Loucy (cell line): ENCODE measurements around the gene ARHGAP25.

Experiments used
- H2AFZ ChIP-seq: fragments of 200-600 bp; sonication (generic); 2 replicates; pipeline ENCODE4 v1.6.0; 2016; ENCODE audit warnings: antibody characterized with exemption, mild to moderate bottlenecking, low read length, moderate library complexity
- H3F3A ChIP-seq: fragments of 200-600 bp; 2 replicates; pipeline ENCODE4 v1.6.0; 2016; ENCODE audit warnings: antibody characterized with exemption, low read depth, mild to moderate bottlenecking
- H3K27me3 ChIP-seq: fragments of 200-600 bp; sonication (generic); 2 replicates; pipeline ENCODE4 v1.6.1; 2014; ENCODE audit warnings: low read length, mild to moderate bottlenecking; ENCODE audit not compliant: insufficient read depth, poor library complexity, severe bottlenecking
- H3K36me3 ChIP-seq: fragments of 200-600 bp; sonication (generic); 2 replicates; pipeline ENCODE4 v1.6.1; 2016; ENCODE audit warnings: low read length; ENCODE audit not compliant: insufficient read depth
- H3K4me1 ChIP-seq: fragments of 200-600 bp; sonication (generic); 2 replicates; pipeline ENCODE4 v1.5.1; 2014; ENCODE audit warnings: low read length, mild to moderate bottlenecking; ENCODE audit not compliant: insufficient read depth, poor library complexity, severe bottlenecking
- H3K4me2 ChIP-seq: fragments of 200-600 bp; sonication (generic); 2 replicates; pipeline ENCODE4 v1.6.0; 2014; ENCODE audit warnings: antibody characterized with exemption, low read length, low read depth, mild to moderate bottlenecking; ENCODE audit not compliant: poor library complexity, severe bottlenecking
- H3K4me3 ChIP-seq: fragments of 200-600 bp; sonication (generic); 2 replicates; pipeline ENCODE4 v1.5.1; 2014; ENCODE audit warnings: low read length, mild to moderate bottlenecking, mixed read lengths; ENCODE audit not compliant: poor library complexity, severe bottlenecking
- H3K79me2 ChIP-seq: fragments of 200-600 bp; sonication (generic); 2 replicates; pipeline ENCODE4 v1.6.1; 2014; ENCODE audit warnings: low read length; ENCODE audit not compliant: insufficient read depth
- H3K9ac ChIP-seq: fragments of 200-600 bp; sonication (generic); 2 replicates; pipeline ENCODE4 v1.6.0; 2014; ENCODE audit warnings: mild to moderate bottlenecking, low read depth, low read length, moderate library complexity; ENCODE audit not compliant: poor library complexity, severe bottlenecking
- H3K9me2 ChIP-seq: fragments of 200-600 bp; sonication (generic); replicated peaks from 2 replicates; pipeline ENCODE4 v1.6.1; 2016; ENCODE audit warnings: low read depth, low read length, mixed read lengths
- H3K9me3 ChIP-seq: fragments of 200-600 bp; sonication (generic); 2 replicates; pipeline ENCODE4 v1.6.1; 2014; ENCODE audit warnings: mild to moderate bottlenecking, antibody characterized with exemption, low read length, low read depth; ENCODE audit not compliant: insufficient read depth
- H4K20me1 ChIP-seq: fragments of 200-600 bp; sonication (generic); 2 replicates; pipeline ENCODE4 v1.6.0; 2014; ENCODE audit warnings: antibody characterized with exemption, low read length, mild to moderate bottlenecking; ENCODE audit not compliant: insufficient read depth, poor library complexity, severe bottlenecking
- EZH2phosphoT487 ChIP-seq: fragments of 200-600 bp; IDR thresholded peaks from 2 replicates; pipeline ENCODE4 v1.6.1; 2018; ENCODE audit warnings: antibody characterized with exemption, mild to moderate bottlenecking, moderate library complexity, borderline replicate concordance
- TF ChIP-seq, protein P1 (sequence below): fragments of 200-600 bp; sonication (generic); conservative IDR thresholded peaks from 2 replicates; pipeline ENCODE4 v1.5.1; 2014; ENCODE audit warnings: mild to moderate bottlenecking, antibody characterized with exemption, low read length

The ARHGAP25 gene

DNA sequence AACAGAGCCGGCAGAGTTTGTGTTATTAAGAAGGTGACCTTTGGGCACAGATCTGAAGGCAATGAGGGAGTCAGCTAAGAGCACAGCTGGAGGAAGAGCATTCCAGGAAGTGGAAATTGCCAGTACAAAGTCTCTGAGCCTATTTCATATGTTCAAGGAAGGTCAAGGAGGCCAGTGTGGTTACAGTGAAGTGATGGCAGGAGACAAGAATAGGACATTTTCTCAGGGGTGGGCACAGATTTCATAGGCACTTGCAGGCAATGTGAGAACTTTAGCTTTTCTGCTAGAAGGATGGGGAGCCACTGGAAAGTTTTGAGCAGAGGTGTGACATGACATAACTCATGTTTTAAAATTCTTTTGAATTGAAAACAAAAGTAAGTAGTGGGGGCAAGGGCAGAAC lies 50.3 kb downstream of the ARHGAP25 start:
- Histone ChIP-seq H3K36me3 (peaks cover 85% of the 10 kb centered on the region; the same call in 1 of the 2 replicates), H3K79me2 (no peaks in the 10 kb centered on the region), H3K9ac (no peak overlapping the region), H3K4me2 (no peak overlapping the region), H3K9me3 (no peaks in the 10 kb centered on the region), H3K4me1 (peaks cover 11% of the 10 kb centered on the region), H3K27me3 (no peaks in the 10 kb centered on the region), H3F3A (no peaks in the 10 kb centered on the region), H3K9me2 (no peaks in the 10 kb centered on the region), H3K4me3 (no peak overlapping the region), H4K20me1 (no peaks in the 10 kb centered on the region), H2AFZ (no peak overlapping the region)
- TF ChIP-seq, protein P1, sequence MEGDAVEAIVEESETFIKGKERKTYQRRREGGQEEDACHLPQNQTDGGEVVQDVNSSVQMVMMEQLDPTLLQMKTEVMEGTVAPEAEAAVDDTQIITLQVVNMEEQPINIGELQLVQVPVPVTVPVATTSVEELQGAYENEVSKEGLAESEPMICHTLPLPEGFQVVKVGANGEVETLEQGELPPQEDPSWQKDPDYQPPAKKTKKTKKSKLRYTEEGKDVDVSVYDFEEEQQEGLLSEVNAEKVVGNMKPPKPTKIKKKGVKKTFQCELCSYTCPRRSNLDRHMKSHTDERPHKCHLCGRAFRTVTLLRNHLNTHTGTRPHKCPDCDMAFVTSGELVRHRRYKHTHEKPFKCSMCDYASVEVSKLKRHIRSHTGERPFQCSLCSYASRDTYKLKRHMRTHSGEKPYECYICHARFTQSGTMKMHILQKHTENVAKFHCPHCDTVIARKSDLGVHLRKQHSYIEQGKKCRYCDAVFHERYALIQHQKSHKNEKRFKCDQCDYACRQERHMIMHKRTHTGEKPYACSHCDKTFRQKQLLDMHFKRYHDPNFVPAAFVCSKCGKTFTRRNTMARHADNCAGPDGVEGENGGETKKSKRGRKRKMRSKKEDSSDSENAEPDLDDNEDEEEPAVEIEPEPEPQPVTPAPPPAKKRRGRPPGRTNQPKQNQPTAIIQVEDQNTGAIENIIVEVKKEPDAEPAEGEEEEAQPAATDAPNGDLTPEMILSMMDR, result no peak
- TF ChIP-seq EZH2phosphoT487, result no peak

DNA sequence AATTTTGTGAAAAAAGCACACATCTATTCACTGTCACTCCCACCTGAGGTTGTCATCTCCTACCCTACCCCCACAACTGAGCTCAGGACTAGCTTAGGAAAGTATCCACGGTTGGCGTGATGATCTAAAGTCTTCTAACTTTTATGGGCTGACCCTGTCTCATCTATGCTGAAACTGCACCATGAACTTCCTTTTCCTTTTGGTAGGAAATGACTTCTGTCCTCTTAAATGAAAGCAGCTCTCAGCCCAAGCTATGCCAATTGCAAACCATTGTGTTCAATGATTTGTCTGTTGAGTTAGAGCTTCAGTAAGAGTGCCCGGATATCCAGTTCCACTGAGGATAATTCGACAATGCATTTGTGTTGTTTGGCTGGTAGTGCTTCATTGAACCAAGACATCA lies 52.7 kb downstream of the ARHGAP25 start:
- no peak for TF ChIP-seq EZH2phosphoT487
- TF ChIP-seq, protein P1, result no peak
- Histone ChIP-seq H3K4me2 (no peak overlapping the region), H3K9me2 (no peaks in the 10 kb centered on the region), H3K79me2 (no peaks in the 10 kb centered on the region), H3K36me3 (peaks cover 71% of the 10 kb centered on the region; the same call in 1 of the 2 replicates), H2AFZ (no peak overlapping the region), H4K20me1 (no peaks in the 10 kb centered on the region), H3K27me3 (no peaks in the 10 kb centered on the region), H3K4me1 (peaks cover 11% of the 10 kb centered on the region), H3K9me3 (no peaks in the 10 kb centered on the region), H3K9ac (no peak overlapping the region), H3F3A (no peaks in the 10 kb centered on the region), H3K4me3 (no peak overlapping the region)

DNA sequence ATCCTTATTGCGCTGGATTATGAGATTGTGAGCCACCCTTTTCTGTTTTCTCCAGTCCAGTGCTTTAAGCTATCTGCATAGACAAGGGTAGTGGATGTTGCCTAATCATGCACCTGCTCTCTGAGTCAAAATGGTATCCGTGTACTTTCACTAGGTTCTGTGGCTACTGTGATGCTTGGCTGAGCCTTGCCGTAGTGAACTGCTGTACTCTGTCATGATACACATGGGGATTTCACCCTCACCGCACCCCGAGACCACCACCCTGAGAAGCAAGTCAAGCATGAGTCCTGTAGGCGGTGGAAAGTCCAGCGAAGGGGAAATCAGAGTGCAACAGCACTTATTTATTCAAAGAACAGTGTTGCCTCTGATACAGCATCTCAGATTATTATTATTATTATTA lies 55.0 kb downstream of the ARHGAP25 start:
- peaks cover 9% of the 10 kb centered on the region for H3K4me1 ChIP-seq
- no peak overlapping the region for H3K4me2 ChIP-seq

More for the DNA sequence above, 55.0 kb downstream of the ARHGAP25 start:
- Histone ChIP-seq H3K4me3 (no peak overlapping the region), H3K9me2 (no peaks in the 10 kb centered on the region), H3F3A (no peaks in the 10 kb centered on the region), H2AFZ (no peak overlapping the region), H4K20me1 (no peaks in the 10 kb centered on the region), H3K27me3 (no peaks in the 10 kb centered on the region), H3K9me3 (no peaks in the 10 kb centered on the region), H3K79me2 (no peaks in the 10 kb centered on the region), H3K36me3 (peaks cover 53% of the 10 kb centered on the region; the same call in 1 of the 2 replicates), H3K9ac (no peak overlapping the region)
- TF ChIP-seq, protein P1, result no peak
- TF ChIP-seq EZH2phosphoT487, result no peak
